Common myeloid progenitor, CD34-positive (primary cell): ENCODE data around the gene SUFU.

Experiments
- CTCF ChIA-PET: fragments of 350-600 bp; sonication (Branson Sonifier 250); formaldehyde crosslinking; loops from one replicate; lab custom pipeline; 2021; ENCODE audit warnings: antibody characterized with exemption; lab: Charles Lee
- POLR2A ChIA-PET: fragments of 350-600 bp; sonication (Branson Sonifier 250); formaldehyde crosslinking; loops from one replicate; lab custom pipeline; 2021; ENCODE audit warnings: antibody characterized with exemption; lab: Charles Lee
- DNase-seq, 3 donors: peaks; one replicate each; pipeline versions ENCODE4 v3.0.0 to v3.0.0-alpha.2; 2013
- H3K27ac ChIP-seq, 2 experiments: 1 replicate in 1 of 2; 2 replicates in 1 of 2; pipeline ENCODE4 v1.7.0; 2013; ENCODE audit warnings: inconsistent platforms in 2 of 2, low read length in 2 of 2, mild to moderate bottlenecking in 2 of 2, low read depth in 1 of 2, moderate library complexity in 1 of 2; ENCODE audit not compliant: severe bottlenecking in 2 of 2, insufficient read depth in 1 of 2, poor library complexity in 1 of 2
- H3K27me3 ChIP-seq, 5 experiments: replicated peaks in 2 of 5; 1 replicate in 3 of 5; 2 replicates in 2 of 5; pipeline versions ENCODE4 v1.6.1 to v1.7.0; 2013; ENCODE audit warnings: low read length in 4 of 5, mild to moderate bottlenecking in 2 of 5, moderate library complexity in 2 of 5, inconsistent platforms in 1 of 5; ENCODE audit not compliant: insufficient read depth in 5 of 5, control insufficient read depth in 4 of 5
- H3K36me3 ChIP-seq, 4 experiments: 1 replicate in 2 of 4; 2 replicates in 2 of 4; pipeline versions ENCODE4 v1.6.1 to v1.7.0; 2013; ENCODE audit warnings: low read length in 3 of 4, control low read depth in 1 of 4, mild to moderate bottlenecking in 1 of 4; ENCODE audit not compliant: control insufficient read depth in 4 of 4, insufficient read depth in 4 of 4
- H3K4me1 ChIP-seq, 4 experiments: 1 replicate in 3 of 4; 2 replicates in 1 of 4; pipeline versions ENCODE4 v1.6.1 to v1.7.1; 2013; ENCODE audit warnings: low read length in 3 of 4, mild to moderate bottlenecking in 3 of 4, control low read depth in 1 of 4, inconsistent platforms in 1 of 4, moderate library complexity in 1 of 4; ENCODE audit not compliant: control insufficient read depth in 4 of 4, insufficient read depth in 4 of 4; ENCODE audit errors: control extremely low read depth in 1 of 4
- H3K4me3 ChIP-seq, 7 experiments: 1 replicate in 4 of 7; 2 replicates in 3 of 7; pipeline versions ENCODE4 v1.5.1 to v1.7.0; 2013; ENCODE audit warnings: mild to moderate bottlenecking in 7 of 7, low read length in 6 of 7, moderate library complexity in 6 of 7, inconsistent platforms in 2 of 7, low read depth in 2 of 7, control low read depth in 1 of 7; ENCODE audit not compliant: insufficient read depth in 4 of 7, control insufficient read depth in 1 of 7; ENCODE audit errors: extremely low read depth in 1 of 7
- H3K9me3 ChIP-seq, 5 experiments: 1 replicate in 4 of 5; 2 replicates in 1 of 5; pipeline versions ENCODE4 v1.6.1 to v1.7.1; 2013; ENCODE audit warnings: low read length in 4 of 5, mild to moderate bottlenecking in 2 of 5, inconsistent platforms in 1 of 5, low read depth in 1 of 5, moderate library complexity in 1 of 5; ENCODE audit not compliant: control insufficient read depth in 4 of 5, insufficient read depth in 2 of 5; ENCODE audit errors: control extremely low read depth in 1 of 5
- WGBS: methylation state at CpG from one replicate; pipeline ENCODE4 v1.1.5; 2013; ENCODE audit not compliant: insufficient coverage; 5-methylcytosine and 5-hydroxymethylcytosine counted together

SUFU gene

DNA sequence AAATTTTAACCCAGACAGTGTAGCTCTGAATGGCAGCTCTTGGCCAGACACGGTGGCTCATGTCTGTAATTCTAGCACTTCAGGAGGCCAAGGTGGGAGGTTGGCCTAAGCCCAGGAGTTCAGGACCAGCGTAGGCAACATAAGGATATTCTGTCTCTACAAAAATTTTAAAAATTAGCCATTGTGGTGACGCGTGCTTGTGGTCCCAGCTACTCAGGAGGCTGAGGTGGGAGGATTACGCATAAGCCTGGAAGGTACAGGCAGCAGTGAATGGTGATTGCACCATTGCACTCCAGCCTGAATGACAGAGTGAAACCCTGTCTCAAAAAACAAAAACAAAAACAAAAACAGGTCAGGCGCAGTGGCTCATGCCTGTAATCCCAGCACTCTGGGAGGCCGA lies 50.0 kb downstream of the SUFU start:
- no peak overlapping the region for H3K4me3 ChIP-seq
- no peak for DNase-seq
- ChIA-PET CTCF (interaction anchor here (1.2 to 1.3 kb wide), 2 partner anchors 22 to 42 kb away, joined by 3 to 4 read pairs; no protein-coding TSS in a partner anchor), POLR2A (interaction anchor here (0.7 kb wide), 1 partner anchor 266 kb away, joined by 6 read pairs; no protein-coding TSS in a partner anchor)
- no peaks in the 10 kb centered on the region for H3K4me1 ChIP-seq
- H3K36me3 ChIP-seq, result peaks cover 12 to 21% (median 17%) of the 10 kb centered on the region in 4 experiments
- 96% methylated on average over 7 of the region's 7 CpGs for WGBS
- H3K9me3 ChIP-seq, result no peaks in the 10 kb centered on the region
- H3K27ac ChIP-seq, result no peak overlapping the region
- no peaks in the 10 kb centered on the region for H3K27me3 ChIP-seq

DNA sequence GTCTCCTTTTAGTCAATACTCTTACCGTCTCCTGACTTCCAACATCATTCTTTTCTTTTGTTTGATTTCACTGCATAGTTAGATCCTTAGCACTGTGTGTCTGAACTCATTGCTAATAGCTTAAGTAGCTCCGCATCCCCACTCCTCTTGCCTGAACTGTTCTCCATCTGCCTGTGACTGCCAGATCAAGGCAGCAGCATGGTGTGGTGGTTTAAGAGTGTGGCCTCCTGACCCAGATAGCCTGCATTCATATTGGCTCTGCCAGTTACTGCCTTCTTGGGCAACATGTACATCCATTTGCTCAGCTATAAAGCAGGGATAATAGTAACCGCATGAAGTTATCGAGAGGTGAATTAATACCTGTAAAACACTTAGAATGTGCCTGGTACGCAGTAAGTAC lies 50.8 kb downstream of the SUFU start:
- ChIA-PET POLR2A (no interaction called here), CTCF (interaction anchor here (1.2 to 1.3 kb wide), 2 partner anchors 23 to 41 kb away, joined by 3 to 4 read pairs; no protein-coding TSS in a partner anchor)
- Histone ChIP-seq H3K4me3 (no peak overlapping the region), H3K27me3 (no peaks in the 10 kb centered on the region), H3K27ac (no peak overlapping the region), H3K4me1 (no peaks in the 10 kb centered on the region), H3K9me3 (no peaks in the 10 kb centered on the region), H3K36me3 (peaks cover 12 to 21% (median 17%) of the 10 kb centered on the region in 4 experiments)
- 89% methylated on average over 1 of the region's 5 CpGs for WGBS
- no peak for DNase-seq

GRCh38 chr10:102555781-102556328 lies 52.1 kb downstream of the SUFU start:
- peaks cover 5 to 11% (median 10%) of the 10 kb centered on the region in 4 experiments for H3K36me3 ChIP-seq
- whole genome bisulfite sequencing, result 82% methylated on average over 7 of the region's 11 CpGs
- no peak overlapping the region for H3K4me3 ChIP-seq
- ChIA-PET CTCF (interaction anchor here (0.9 to 1.1 kb wide), 2 partner anchors 44 to 46 kb away, joined by 3 to 5 read pairs; no protein-coding TSS in a partner anchor), POLR2A (no interaction called here)
- H3K27ac ChIP-seq, result no peak overlapping the region
- H3K4me1 ChIP-seq, result no peaks in the 10 kb centered on the region
- no peaks in the 10 kb centered on the region for H3K27me3 ChIP-seq
- no peak for DNase-seq
- H3K9me3 ChIP-seq, result no peaks in the 10 kb centered on the region

- no peak overlapping the region for H3K27ac ChIP-seq
- WGBS, result 100% methylated on average over 1 of the region's 2 CpGs
- H3K4me3 ChIP-seq, result no peak overlapping the region
- no peak for DNase-seq
- no peaks in the 10 kb centered on the region for H3K4me1 ChIP-seq
- CTCF ChIA-PET, result interaction anchor here (1.0 to 1.3 kb wide), 2 partner anchors 10 to 207 kb away, joined by 3 to 5 read pairs; no protein-coding TSS in a partner anchor
- H3K27me3 ChIP-seq, result no peaks in the 10 kb centered on the region
- POLR2A ChIA-PET, result no interaction called here
- H3K9me3 ChIP-seq, result no peaks in the 10 kb centered on the region
- peaks cover 0 to 2% (median 0%) of the 10 kb centered on the region in 4 experiments for H3K36me3 ChIP-seq
Observed at GRCh38 chr10:102557569-102557968, 53.8 kb downstream of the SUFU start.

DNA sequence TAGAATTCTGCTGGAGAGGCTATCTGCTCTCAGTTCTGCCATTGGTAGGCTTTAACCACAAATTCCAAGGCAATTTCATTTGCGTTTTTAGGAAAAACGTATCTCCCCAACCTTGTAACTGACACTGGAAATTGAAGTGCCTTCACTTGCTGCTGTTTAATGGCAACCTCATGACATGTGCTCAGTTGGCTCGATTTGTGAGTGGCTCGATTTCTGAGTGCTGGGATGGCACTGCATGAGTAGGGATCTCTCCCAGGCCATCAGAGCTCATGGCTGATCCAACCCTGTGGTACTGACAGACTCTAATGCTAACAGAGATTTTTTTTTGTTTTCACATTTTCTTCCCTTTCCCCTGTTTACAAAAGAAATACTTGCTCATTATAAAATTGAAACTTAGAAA lies 56.0 kb downstream of the SUFU start:
- DNase-seq, result no peak
- H3K4me3 ChIP-seq, result no peak overlapping the region
- POLR2A ChIA-PET, result no interaction called here
- H3K36me3 ChIP-seq, result peaks cover 0 to 2% (median under 1%) of the 10 kb centered on the region in 4 experiments
- H3K4me1 ChIP-seq, result no peaks in the 10 kb centered on the region
- CTCF ChIA-PET, result no interaction called here
- H3K27ac ChIP-seq, result no peak overlapping the region
- 89% methylated on average over 4 of the region's 4 CpGs for WGBS
- no peaks in the 10 kb centered on the region for H3K27me3 ChIP-seq
- H3K9me3 ChIP-seq, result no peaks in the 10 kb centered on the region

DNA sequence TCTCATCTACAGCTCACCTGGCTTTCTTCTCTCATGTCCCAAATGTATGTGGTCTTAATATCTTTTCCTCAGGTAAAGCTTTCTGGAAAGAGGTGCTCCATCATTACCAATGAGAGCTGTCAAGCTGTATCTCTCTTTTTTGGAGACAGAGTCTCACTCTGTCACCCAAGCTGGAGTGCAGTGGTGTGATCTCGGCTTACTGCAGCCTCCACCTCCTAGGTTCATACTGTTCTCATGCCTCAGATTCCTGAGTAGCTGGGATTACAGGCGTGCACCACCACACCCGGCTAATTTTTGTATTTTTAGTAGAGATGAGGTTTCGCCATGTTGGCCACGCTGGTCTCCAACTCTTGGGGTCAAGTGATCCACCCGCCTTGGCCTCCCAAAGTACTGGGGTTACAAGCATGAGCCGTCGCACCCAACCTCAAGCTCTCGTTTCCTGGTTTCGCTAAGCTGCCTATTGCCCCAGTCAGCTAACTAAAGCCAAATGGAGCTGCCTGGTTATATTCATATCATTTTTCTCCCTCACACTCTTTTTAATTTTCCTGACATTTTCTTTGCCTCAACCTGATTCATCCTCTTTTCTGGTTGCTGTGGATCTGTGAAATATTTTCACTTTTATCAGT lies 60.5 kb downstream of the SUFU start:
- no peak overlapping the region for H3K4me3 ChIP-seq
- no peaks in the 10 kb centered on the region for H3K27me3 ChIP-seq
- DNase-seq, result no peak
- over 99% methylated on average over 10 of the region's 10 CpGs for WGBS
- CTCF ChIA-PET, result interaction anchor here (1.3 to 1.5 kb wide), 3 partner anchors 17 to 60 kb away, joined by 3 to 6 read pairs (median 4); partner anchors contain the start of gene SUFU
- H3K9me3 ChIP-seq, result no peaks in the 10 kb centered on the region
- no peaks in the 10 kb centered on the region for H3K4me1 ChIP-seq
- peaks cover 0 to 2% (median under 1%) of the 10 kb centered on the region in 4 experiments for H3K36me3 ChIP-seq
- POLR2A ChIA-PET, result no interaction called here
- no peak overlapping the region for H3K27ac ChIP-seq

- no peaks in the 10 kb centered on the region for H3K4me1 ChIP-seq
Observed at GRCh38 chr10:102565793-102566192, 62.0 kb downstream of the SUFU start.

More at GRCh38 chr10:102565793-102566192, 62.0 kb downstream of the SUFU start:
- Histone ChIP-seq H3K9me3 (no peaks in the 10 kb centered on the region), H3K27me3 (no peaks in the 10 kb centered on the region), H3K27ac (no peak overlapping the region), H3K4me3 (no peak overlapping the region), H3K36me3 (peaks cover 0 to 2% (median under 1%) of the 10 kb centered on the region in 4 experiments)
- CTCF ChIA-PET, result interaction anchor here (1.1 kb wide), 1 partner anchor 16 kb away, joined by 3 read pairs; no protein-coding TSS in a partner anchor
- 99% methylated on average over 8 of the region's 8 CpGs for WGBS
- POLR2A ChIA-PET, result no interaction called here
- DNase-seq, result no peak
